HG03378 (cell line): Measurements from ENCODE around the gene PCDHGB5.

Experiments used
- ATAC-seq: cut with Tn5 transposase; IDR thresholded peaks from one replicate; pipeline ENCODE4 v1.9.1; 2021; ENCODE audit warnings: mild to moderate bottlenecking, moderate library complexity; ENCODE audit not compliant: unreplicated experiment

The PCDHGB5 gene

DNA sequence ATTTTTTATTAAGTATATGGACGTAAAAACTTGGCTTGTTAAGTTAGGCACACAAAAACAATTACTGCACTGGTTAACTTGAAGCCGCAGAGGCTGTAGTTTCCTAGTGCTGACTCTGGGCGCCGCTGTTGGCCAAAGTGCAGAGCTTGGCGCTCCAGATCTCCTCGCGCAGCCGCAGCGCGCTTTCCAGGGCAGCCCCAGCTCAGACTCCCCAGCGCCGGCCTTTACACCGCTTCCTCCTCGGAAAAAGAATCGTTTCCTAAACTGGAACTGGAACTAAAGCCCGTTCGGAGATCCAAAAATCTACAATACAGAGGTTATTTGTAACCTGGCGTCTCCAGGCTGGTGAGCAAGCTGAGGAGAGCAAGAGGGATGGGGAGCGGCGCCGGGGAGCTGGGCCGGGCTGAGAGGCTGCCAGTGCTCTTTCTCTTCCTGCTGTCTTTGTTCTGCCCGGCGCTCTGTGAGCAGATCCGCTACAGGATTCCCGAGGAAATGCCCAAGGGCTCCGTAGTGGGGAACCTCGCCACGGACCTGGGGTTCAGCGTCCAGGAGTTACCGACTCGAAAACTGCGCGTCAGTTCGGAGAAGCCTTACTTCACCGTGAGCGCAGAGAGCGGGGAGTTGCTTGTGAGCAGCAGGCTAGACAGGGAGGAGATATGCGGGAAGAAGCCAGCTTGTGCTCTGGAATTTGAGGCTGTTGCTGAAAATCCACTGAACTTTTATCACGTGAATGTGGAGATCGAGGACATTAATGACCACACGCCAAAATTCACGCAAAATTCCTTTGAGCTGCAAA lies at the start of gene PCDHGB5:
Gene PCDHGB5, plus strand, starts transcription at position 192 of the 796 bp plus-strand sequence. Its CDS starts 181 bp downstream, at position 373.
- ATAC-seq = peak; percentile 93

DNA sequence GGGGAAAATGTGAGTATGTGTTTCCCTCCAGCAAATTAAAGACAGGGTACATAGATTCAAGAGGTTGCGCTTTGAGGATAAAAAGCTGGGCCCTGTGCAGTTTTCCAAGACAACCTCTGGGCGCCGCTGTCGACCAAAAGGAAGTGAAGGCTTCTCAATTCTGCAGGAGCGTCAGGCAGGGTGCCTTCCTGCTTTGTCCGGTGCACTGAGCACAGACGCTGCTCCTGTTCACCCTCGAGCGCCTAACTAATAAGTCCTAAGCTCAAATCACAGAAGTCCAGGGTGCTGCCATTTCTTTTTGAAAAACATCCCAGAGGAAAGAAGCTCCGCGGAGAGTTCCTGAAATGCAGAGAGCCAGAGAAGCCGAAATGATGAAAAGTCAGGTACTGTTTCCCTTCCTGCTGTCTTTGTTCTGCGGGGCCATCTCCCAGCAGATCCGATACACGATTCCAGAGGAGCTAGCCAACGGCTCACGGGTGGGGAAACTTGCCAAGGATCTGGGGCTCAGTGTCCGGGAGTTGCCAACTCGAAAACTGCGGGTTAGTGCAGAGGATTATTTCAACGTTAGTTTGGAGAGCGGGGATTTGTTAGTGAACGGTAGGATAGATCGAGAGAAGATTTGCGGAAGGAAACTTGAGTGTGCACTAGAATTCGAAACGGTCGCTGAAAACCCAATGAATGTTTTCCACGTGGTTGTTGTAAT lies 47.7 kb upstream of the PCDHGB5 start, which contains the start of gene PCDHGB1:
Gene PCDHGB1, plus strand, starts transcription at position 183 of the 703 bp plus-strand sequence. Its CDS starts 162 bp downstream, at position 345.
- ATAC-seq = no peak

DNA sequence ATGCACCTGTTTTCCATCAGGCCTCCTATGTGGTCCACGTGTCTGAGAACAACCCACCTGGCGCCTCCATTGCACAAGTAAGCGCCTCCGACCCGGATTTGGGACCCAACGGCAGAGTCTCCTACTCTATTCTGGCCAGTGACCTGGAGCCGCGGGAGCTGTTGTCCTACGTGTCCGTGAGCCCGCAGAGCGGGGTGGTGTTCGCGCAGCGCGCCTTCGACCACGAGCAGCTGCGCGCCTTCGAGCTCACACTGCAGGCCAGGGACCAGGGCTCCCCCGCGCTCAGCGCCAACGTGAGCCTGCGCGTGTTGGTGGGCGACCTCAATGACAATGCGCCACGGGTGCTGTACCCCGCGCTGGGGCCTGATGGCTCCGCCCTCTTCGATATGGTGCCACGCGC lies 46.2 kb upstream of the PCDHGB5 start:
- no peak for ATAC-seq

GRCh38 chr5:141354900-141355469 lies 42.8 kb upstream of the PCDHGB5 start, which contains the start of gene PCDHGA4:
Gene PCDHGA4 (plus strand): TSS chr5:141355021. CDS start chr5:141355108, 87 bp downstream.
- no peak for ATAC-seq

- ATAC-seq = no peak
These were observed 42.1 kb upstream of the PCDHGB5 start for GRCh38 chr5:141355641-141356040.

- ATAC-seq = no peak
These were observed 41.6 kb upstream of the PCDHGB5 start for GRCh38 chr5:141356133-141356532.

GRCh38 chr5:141356950-141357349 lies 40.8 kb upstream of the PCDHGB5 start:
- no peak for ATAC-seq

GRCh38 chr5:141359790-141360426 lies 37.8 kb upstream of the PCDHGB5 start, which contains the start of gene PCDHGB2:
Gene PCDHGB2 (plus strand): TSS chr5:141359994. CDS start chr5:141360136, 142 bp downstream.
- ATAC-seq = no peak

GRCh38 chr5:141360685-141361084 lies 37.1 kb upstream of the PCDHGB5 start:
- no peak for ATAC-seq

DNA sequence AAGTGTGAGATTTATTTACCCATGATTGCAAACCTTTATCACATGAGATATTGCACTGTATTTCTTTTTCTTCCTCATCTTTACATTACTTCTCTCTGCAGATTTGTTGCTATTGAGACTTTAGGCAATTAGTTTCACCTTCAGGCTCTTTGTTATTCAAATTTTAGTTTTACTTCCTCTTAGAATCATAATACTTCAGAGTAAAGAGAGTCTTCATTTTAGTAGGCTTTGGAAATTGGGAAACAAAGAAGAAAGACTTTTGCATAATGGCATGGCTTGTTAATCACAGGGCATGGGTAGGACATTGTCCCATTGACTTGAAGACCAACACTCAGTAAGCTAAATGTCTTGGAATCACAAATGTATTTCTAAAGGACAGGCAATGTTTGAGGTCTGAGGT lies 35.0 kb upstream of the PCDHGB5 start:
- ATAC-seq = no peak

- ATAC-seq = no peak
These were observed 33.6 kb upstream of the PCDHGB5 start, which contains the start of gene PCDHGA5 for GRCh38 chr5:141363952-141364660. Gene PCDHGA5 (plus strand): TSS chr5:141364162. CDS start chr5:141364331, 169 bp downstream.

DNA sequence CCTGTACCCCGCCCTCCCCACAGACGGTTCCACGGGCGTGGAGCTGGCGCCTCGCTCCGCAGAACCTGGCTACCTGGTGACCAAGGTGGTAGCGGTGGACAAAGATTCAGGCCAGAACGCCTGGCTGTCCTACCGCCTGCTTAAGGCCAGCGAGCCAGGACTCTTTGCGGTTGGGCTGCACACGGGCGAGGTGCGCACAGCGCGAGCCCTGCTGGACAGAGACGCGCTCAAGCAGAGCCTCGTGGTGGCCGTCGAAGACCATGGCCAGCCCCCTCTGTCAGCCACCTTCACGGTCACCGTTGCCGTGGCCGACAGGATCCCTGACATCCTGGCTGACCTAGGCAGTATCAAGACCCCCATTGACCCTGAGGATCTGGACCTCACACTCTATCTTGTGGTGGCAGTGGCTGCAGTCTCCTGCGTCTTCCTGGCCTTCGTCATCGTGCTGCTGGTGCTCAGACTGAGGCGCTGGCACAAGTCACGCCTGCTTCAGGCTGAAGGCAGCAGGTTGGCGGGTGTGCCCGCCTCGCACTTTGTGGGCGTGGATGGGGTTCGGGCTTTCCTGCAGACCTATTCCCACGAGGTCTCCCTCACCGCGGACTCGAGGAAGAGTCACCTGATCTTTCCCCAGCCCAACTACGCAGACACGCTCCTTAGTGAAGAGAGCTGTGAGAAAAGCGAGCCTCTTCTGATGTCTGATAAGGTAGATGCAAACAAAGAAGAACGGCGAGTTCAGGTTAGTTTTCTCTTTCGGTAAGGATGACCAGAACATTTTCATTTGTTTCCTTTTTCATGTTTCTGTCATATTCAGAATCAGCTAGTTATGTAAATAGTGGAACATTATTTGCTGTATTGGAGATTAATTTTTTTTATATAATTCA lies 31.5 kb upstream of the PCDHGB5 start:
- no peak for ATAC-seq

DNA sequence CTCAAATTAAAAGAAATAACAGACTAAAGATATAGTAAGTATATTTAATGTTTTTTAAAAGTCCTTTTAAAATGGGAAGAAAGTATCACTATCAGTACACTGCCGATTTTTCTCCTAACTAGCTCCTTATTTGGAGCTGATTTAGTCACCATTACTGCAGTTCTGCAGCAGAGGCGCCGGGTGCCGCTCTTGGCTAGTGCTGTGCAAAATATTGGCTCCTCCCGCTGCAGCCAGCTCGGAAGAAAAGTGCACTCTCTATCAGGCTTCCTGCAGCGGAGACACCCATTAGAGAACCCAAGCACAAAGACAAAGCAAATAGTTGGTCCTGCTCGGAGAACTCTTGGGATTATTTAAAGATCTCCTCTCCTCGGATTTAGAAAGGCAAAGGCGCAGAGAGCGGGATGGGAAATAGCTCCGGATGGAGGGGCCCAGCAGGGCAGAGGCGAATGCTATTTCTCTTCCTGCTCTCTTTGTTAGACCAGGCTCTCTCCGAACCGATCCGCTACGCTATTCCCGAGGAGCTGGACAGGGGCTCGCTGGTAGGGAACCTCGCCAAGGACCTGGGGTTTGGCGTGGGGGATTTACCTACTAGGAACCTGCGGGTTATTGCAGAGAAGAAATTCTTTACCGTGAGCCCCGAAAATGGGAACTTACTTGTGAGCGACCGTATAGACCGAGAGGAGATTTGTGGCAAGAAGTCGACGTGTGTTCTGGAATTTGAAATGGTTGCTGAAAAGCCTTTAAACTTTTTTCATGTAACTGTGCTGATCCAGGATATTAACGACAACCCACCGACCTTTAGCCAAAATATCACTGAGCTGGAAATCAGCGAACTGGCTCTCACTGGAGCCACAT lies 27.5 kb upstream of the PCDHGB5 start, which contains the start of gene PCDHGB3:
Gene PCDHGB3, plus strand, starts transcription at position 249 of the 855 bp plus-strand sequence. Its CDS starts 153 bp downstream, at position 402.
- ATAC-seq = peak; percentile 95

DNA sequence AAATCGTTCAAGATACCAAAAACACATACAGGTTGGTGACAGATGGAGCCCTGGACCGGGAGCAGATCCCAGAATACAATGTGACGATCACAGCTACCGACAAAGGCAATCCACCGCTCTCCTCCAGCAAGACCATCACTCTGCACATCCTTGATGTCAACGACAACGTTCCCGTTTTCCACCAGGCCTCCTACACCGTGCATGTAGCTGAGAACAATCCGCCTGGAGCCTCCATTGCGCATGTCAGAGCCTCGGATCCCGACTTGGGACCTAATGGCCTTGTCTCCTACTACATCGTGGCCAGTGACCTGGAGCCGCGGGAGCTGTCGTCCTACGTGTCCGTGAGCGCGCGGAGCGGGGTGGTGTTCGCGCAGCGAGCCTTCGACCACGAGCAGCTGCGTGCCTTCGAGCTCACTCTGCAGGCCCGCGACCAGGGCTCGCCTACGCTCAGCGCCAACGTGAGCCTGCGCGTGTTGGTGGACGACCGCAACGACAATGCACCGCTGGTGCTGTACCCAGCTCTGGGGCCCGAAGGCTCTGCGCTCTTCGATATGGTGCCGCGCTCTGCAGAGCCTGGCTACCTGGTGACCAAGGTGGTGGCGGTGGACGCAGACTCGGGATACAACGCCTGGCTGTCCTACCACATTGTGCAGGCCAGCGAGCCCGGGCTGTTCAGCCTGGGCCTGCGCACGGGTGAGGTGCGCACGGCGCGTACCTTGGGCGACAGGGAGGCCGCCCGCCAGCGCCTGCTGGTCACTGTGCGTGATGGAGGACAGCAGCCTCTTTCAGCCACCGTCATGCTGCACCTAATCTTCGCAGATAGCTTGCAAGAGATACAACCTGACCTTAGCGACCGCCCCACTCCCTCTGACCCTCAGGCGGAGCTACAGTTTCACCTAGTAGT lies 25.9 kb upstream of the PCDHGB5 start:
- no peak for ATAC-seq

DNA sequence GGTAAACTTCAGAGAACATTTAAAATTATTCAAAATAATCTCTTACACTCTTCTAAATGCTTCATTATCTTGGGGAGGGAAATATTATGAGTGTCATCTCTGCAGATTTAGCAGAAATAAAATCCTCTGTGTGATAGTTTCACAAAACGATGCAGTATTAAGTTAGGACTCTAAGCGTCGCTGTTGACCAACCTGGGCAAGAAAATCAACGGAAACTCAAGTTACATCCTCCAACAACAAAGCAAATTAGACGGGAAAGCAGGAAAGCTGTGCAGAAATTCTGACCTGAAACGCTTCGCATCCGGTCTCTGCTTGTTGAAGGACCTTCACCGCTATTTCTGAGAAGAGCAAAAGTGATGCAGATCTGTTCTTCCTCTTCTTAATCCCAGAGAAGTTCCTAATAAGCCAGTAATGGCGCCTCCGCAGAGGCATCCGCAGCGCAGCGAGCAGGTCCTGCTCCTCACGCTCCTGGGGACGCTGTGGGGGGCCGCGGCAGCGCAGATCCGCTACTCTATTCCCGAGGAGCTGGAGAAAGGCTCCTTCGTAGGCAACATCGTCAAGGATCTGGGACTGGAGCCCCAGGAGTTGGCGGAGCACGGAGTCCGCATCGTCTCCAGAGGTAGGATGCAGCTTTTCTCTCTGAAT lies 24.0 kb upstream of the PCDHGB5 start, which contains the start of gene PCDHGA6:
Gene PCDHGA6, plus strand, starts transcription at position 219 of the 645 bp plus-strand sequence. Its CDS starts 193 bp downstream, at position 412.
- ATAC-seq = no peak

- no peak for ATAC-seq
These were observed 23.1 kb upstream of the PCDHGB5 start for GRCh38 chr5:141374627-141375026.
